GM21381 (cell line): Measurements from ENCODE around the gene TLR10.
A peak's percentile ranks its signal among the peaks of the same experiment; 100 is the strongest.

Experiments
- ATAC-seq: cut with Tn5 transposase; IDR thresholded peaks from one replicate; pipeline ENCODE4 v1.9.1; 2021; ENCODE audit warnings: mild to moderate bottlenecking, moderate library complexity; ENCODE audit not compliant: unreplicated experiment

Gene TLR10

DNA sequence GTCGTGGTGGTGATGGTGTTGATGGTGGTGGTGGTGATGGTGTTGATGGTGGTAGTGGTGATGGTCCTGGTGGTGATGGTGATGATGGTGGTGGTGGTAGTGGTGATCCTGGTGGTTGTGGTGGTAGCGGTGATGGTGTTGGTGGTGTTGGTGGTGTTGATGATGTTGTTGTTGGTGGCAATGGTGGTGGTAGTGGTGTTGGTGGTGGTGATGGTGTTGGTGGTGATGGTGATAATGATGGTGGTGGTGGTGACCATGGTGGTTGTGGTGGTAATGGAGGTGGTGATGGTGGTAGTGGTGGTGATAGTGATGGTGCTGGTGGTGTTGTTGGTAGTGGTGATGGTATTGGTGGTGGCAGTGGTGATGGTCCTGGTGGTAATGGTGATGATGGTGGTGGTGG is 49.1 kb downstream of the TLR10 start:
- ATAC-seq, result no peak

DNA sequence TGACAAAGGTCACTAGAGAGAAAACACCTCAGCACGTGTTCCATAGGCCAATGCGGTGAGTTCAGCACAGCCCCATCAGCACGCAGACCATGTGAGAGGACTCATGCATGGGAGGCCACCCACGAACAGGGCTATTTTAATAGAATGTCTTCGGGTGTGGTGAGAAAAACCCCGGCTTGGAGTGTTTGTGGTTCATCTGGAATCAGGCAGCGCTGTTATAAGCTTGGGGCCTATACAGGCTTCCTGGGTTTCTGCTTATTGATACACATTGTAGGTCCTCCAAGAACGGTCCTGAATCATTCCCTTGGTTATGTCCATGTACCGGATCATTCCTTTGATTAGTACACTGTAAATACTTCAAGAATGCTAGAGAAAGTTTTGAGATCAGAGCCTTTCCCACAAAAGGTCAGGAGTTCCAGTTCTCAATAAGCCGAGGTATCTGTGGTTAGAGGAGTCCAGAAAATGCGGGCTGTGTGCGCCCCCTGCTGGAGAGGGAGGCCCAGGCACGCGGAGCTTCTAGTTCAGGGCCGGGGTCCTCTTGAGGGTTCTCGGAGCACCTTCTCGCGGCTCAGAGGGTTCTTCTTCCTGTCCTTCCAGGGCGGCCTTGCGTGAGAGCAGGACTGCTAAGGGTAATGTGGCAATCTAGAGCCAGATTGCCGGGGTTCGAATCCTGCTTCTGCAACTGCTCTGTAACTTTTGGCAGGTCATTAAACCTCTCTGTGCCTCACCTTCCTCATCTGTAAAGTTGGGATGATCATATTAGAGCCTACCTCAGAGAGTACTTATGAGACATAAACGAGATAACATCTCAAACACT is 51.8 kb downstream of the TLR10 start:
- ATAC-seq, result peak; percentile 81

DNA sequence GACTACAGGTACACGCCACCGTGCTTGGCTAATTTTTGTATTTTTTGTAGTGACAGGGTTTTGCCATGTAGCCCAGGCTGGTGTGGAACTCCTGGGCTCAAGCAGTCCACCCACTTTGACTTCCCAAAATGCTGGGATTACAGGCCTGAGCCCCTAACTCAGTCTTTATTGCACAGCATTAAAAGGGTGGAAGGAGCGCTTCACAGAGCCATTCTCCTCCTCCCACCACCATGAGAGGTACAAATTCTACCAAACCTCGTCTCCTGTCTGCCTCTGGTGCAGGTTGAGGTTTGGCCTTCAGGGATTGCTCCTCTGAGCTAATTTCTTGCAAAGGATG is 52.3 kb downstream of the TLR10 start:
- ATAC-seq, result no peak

DNA sequence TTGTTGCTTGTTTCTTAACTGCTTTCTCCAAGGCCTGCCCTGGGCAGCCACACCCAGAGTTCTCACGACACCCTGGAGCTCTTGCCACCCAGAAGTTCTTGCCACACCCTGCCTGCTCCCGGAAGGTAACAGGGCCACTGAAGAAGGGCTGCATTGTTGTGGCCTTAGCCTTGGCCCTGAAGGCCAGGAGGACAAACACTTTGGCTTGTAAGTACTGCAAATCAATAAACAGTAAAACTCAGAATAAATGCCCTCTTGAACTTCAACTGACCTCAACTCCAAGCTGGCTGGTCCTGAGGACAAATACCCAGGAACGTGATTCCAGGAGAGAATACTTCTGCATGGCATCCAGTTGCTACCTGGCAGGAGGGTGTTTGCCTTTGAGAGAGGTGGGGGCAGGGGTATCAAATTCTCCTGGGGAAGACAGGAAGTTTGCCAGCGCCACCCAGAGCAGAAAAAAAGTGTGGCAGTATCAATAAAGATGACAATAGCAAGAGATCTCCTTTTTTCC is 54.1 kb downstream of the TLR10 start:
- no peak for ATAC-seq

DNA sequence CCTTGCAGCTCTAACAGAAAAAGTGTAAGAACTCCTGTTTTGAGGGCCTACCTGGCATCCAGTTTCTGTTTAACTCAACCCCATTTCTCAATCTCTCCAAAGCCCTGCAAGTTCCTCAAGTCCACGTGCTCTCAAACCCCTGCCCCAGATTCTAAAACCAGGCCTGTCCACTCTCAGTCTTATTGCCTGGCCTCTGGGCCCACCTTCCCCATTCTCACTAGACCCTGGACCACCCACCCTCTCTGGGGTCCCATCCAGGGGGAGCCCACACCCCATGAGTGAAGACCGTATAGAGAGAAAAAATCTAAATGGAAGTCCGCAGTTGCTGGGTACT is 58.3 kb downstream of the TLR10 start:
- no peak for ATAC-seq

DNA sequence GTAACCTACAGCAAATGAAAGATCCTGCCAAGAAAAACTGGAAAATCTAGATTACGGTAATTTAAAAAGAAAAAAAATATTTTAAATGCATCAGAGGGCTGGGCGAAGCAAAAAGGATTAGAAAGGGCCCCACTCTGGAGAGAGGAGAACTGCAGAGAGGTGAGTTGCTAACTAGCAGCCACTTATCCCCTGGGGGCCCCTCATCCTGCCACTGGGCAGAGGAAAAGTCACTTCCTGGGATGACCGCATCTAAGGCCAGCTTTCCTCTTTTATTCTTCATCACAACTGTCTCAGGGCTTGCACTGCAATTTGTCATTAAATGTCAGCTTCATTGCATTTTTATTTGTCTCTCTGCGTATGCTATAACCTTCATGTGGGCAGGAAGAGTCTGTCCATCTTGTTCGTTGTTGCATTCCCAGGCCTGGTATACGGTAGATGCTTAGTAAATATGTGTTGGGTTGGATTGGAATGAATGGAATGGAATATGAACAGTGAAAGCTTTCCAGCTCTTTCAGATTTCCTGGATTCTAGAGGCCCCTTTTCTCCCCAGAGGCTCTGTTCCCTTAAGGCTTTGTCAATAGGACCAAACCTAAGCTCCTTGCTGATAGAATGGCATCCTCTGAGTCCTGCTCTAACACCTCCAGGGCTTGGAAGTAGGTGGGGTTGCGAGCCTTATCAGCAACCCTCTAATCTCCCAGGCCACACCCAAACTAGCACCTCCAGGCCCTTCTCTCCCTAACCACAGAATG is 58.9 kb downstream of the TLR10 start:
- no peak for ATAC-seq

DNA sequence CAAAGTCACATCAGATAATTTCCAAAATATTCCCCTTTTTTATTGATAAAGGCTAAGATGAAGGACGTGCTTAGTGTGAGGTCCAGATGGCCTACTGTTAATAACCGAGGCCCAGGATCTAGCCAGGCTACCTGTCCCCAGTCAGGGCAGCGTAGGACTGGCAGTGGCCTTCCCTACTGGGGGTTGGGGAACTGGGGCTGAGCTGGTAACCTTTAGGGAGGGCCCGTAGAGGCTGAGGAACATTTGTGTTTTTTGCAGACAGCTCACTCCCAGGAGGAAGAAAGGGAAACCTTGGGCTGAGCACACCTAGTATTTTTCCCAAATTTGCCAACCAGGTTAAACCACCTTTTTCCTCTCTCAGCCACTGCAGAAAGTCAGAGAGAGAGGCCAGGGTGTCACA is 59.7 kb downstream of the TLR10 start:
- ATAC-seq, result no peak
